ENCODE results near the gene C17orf113. TPM values are rescaled to one million over a fixed set of nuclear protein-coding genes. Genes with fewer than 3 reads are reported as not detected.

Gene C17orf113
- total and polyA plus RNA-seq, 2 of the 13 experiments (the other 11 are each of a cell fraction or from before 2014, with no cell fraction given), result 0.87 to 1.1 TPM

GRCh38 chr17:42016941-42017865, 33.2 kb downstream of the C17orf113 start, which contains the start of gene DNAJC7 (continued):
- TF ChIP-seq ZFP41 (CRISPR knock-in tag; IDR thresholded peaks at IDR 0.05; ENCODE audit: borderline replicate concordance), result peak; percentile 70
- peak; percentile 44; the same call in 1 of the 2 replicates for TF ChIP-seq HMG20A (CRISPR knock-in tag; IDR thresholded peaks at IDR 0.05; ENCODE audit: borderline replicate concordance)
- no peak; the same call in 1 of the 2 replicates for TF ChIP-seq AKAP8 (CRISPR knock-in tag; IDR thresholded peaks at IDR 0.05)
- peak; percentile 86; the same call in 1 of the 2 replicates for TF ChIP-seq MTERF4 (CRISPR knock-in tag; IDR thresholded peaks at IDR 0.05)
- 0 out of 2 replicates have a peak, but pooled peaks have one; percentile 78 for TF ChIP-seq DMTF1 (CRISPR knock-in tag; IDR thresholded peaks at IDR 0.05)
- peak; percentile 91; the same call in 1 of the 2 replicates for TF ChIP-seq ZFP1 (CRISPR knock-in tag; IDR thresholded peaks at IDR 0.05)
- TF ChIP-seq RFX1 (IDR thresholded peaks at IDR 0.05), result peak; percentile 79
- peak; percentile 78 for TF ChIP-seq ZBTB42 (CRISPR knock-in tag; IDR thresholded peaks at IDR 0.05)
- TF ChIP-seq USF2 (IDR thresholded peaks at IDR 0.05; ENCODE audit: low read depth, low read length), result no peak
- TF ChIP-seq USF2 (CRISPR knock-in tag; IDR thresholded peaks at IDR 0.05; ENCODE audit: borderline replicate concordance), result peak; percentile 24; the same call in 1 of the 2 replicates
- TF ChIP-seq RBM22 (optimal IDR thresholded peaks at IDR 0.05; ENCODE audit: low read length), result no peak
- peak; percentile 86 for TF ChIP-seq POLR2G (IDR thresholded peaks at IDR 0.05; ENCODE audit: low read depth, low read length)
- TF ChIP-seq ZNF280B (CRISPR knock-in tag; IDR thresholded peaks at IDR 0.05; ENCODE audit: borderline replicate concordance), result peak; percentile 95; the same call in 1 of the 2 replicates
- peak; percentile 39; the same call in 1 of the 2 replicates for TF ChIP-seq ZNF720 (CRISPR knock-in tag; IDR thresholded peaks at IDR 0.05)
- peak; percentile 99 for TF ChIP-seq RBM39 (IDR thresholded peaks at IDR 0.05; ENCODE audit: low read depth, low read length, poor library complexity, severe bottlenecking)
- no peak for TF ChIP-seq REL (CRISPR knock-in tag; conservative IDR thresholded peaks at IDR 0.05)
- TF ChIP-seq RBAK (CRISPR knock-in tag; IDR thresholded peaks at IDR 0.05), result no peak

Measured in HepG2 (cell line).